ENCODE data around the gene C19orf44.
"Not testable (repeated sequence)": the region's sequence is repeated elsewhere in the genome, so short reads cannot be mapped to it uniquely, and the experiment has no call there.

Gene C19orf44

DNA sequence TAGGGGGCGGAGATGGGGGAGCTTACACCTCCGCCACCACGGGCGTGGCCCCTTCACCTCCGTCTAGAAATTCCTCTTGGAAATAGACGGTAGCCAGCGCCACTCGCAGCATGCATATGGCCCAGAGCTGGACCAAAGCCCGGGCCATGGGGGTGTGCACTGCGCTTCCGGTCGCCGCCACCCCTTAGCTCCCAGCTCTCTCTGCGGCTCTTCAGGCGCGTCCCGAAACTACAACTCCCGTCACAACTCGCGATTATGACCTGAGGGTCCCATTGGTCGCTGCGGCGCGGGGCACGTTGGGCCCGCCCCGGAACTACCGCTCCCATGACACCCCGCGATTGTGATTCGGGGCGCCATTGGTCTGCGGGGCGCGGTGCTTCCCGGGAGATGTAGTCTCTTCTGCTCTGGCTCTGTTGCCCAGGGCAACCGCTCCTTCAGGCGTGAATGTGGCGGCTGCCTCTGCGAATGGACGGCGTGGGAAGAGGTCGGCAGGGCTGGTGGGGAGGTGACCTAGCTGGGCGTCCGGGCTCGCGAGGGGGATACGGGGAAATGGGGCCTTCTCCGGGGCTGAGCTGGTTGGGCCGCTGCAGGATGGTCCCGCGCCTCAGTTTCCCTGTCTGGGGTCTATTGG lies at the start of gene C19orf44, which contains the start of gene CALR3:
C19orf44 (plus strand) TSS at position 413 of the 631 bp plus-strand sequence. CDS start 4,399 bp downstream, outside the sequence.
CALR3 (minus strand) TSS at position 186 of the 631 bp plus-strand sequence; CDS start at position 148, 38 bp downstream.
- DNase-seq (ENCODE audit: low read depth in 2 of 2, low spot score in 1 of 2), result peak; percentile 90 to 94

DNA sequence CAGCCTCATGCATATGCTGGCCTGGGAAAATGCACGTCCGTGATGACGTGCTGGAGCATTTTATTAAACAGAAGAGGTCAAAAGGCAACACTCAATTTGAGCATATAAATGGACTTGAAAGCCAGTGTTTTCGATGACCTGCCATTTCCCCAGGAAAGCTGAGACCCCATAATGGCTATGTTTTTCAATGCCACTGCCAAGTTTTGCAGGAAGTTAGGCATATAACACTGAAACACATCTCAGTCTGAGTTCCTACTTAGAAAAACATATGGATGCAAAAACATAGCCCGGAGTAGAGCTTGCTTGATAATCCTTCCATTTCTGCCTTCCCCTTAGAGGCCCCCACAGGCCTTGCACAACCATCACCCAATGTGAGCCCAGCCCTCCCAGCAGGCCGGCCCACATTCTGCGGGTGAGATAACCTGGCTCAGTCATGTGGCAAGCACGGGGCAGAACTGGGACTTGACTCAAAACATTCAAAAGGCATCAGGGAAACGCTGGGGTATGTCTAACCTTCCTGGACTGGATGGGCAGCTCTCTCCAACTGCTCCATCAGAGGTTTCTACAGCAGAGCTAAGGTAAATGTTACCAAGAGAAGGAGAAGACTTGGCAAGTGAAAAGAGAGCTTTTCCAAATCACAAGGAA lies 49.3 kb upstream of the C19orf44 start:
- peak in 1 of 2 donors; percentile 28 for DNase-seq (ENCODE audit: low read depth in 2 of 2, low spot score in 1 of 2)

DNA sequence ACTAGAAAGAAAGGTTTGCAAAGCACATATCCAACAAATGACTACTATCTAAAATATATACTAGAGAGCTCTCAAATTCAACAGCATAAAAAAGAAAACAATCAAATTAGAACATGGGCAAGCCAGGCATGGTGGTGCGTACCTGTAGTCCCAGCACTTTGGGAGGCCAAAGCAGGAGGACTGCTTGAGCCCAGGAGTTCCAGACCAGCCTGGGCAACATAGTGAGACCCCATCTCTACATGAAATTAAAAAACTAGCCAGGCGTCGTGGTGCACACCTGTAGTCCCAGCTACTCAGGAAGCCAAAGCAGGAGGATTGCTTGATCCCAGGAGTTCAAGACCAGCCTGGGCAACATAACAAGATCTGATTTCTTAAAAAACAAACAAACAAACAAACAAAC lies 47.3 kb upstream of the C19orf44 start:
- DNase-seq (ENCODE audit: low read depth in 2 of 2, low spot score in 1 of 2), result not testable (repeated sequence)

DNA sequence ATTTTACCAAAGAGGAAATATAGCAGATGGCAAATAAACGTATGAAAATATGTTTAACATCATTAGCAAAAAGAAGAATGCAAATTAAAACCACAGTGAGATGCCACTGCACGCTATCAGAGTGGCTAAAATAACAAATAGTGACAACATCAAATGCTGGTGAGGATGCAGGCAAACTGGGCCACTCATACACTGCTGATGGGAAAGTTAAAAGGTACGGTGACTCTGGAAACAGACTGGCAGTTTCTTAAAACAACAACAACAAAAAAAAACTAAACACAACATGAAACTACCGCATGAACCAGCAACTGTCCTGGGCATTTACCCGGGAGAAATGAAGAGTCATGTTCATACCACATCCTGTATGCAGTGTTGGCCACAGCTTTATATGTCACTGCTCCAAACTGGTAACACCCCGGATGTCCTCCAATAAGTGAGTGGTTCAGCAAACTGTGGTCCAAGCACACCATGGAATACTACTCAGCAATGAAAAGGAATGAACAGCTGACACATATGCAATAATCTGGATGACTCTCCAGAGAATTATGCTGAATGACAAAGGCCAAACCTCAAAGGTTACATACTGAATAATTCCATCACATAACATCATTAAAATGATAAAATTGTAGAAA lies 46.7 kb upstream of the C19orf44 start:
- DNase-seq (ENCODE audit: low read depth in 2 of 2, low spot score in 1 of 2), result no peak

DNA sequence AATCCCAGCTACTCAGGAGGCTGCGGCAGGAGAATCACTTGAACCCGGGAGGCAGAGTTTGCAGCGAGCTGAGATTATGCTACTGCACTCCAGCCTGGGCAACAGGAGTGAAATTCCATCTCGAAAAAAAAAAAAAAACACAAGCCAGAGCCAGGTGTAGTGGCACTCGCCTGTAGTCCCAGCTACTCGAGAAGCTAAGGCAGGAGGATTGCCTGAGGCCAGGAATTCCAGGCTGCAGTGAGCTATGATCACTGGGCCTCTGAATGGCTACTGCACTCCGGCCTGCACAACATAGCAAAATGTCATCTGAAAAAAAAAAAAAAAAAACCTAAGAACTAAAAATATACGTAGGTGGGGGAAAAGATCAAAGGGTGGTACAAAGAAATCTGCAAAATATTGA lies 43.9 kb upstream of the C19orf44 start:
- DNase-seq (ENCODE audit: low read depth in 2 of 2, low spot score in 1 of 2), result no peak

DNA sequence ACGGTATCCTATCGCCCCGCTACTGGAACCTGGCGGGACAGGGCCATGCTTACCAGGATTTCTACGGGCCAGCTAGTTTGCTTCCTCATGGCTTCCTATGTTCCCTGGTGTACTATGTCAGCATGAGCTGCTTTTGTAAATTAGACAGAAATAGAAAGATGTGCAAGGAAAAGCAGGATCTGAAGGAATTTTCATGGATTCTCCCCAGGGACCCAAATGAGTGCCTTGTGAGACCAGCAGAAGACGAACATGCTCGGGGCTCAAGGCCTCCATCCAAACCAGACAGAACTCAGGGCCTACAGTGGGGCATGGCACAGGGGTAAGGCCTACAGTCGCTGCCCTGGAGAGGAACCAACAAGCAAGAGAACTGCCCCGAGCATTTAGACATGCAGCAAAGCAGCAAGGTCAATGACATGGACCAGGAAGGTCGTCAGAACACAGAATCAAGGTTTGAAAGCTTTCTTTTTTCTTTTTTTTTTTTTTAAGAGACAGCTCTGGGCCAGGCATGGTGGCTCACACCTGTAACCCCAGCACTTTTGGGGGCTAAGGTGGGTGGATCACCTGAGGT lies 41.8 kb upstream of the C19orf44 start:
- no peak for DNase-seq (ENCODE audit: low read depth in 2 of 2, low spot score in 1 of 2)

DNA sequence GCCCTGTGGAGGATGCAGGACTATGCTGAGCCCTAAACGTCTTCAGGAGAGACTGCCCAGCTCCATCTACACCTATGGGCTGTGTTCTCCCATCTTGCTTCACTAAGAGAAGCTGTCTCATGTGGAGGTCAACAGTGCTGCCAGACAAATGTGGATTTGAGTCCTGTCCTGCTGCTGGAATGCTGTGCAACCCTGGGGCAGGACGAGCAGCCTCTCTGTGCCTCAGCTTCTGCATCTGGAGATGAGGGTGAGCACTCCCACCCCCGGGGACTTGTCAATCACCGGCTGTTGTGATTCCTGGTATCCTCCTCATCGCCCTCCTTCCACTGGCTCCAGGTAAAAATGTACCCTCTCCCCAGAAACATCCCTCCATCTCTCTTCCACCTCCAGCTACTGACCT lies 40.7 kb upstream of the C19orf44 start:
- no peak for DNase-seq (ENCODE audit: low read depth in 2 of 2, low spot score in 1 of 2)

DNA sequence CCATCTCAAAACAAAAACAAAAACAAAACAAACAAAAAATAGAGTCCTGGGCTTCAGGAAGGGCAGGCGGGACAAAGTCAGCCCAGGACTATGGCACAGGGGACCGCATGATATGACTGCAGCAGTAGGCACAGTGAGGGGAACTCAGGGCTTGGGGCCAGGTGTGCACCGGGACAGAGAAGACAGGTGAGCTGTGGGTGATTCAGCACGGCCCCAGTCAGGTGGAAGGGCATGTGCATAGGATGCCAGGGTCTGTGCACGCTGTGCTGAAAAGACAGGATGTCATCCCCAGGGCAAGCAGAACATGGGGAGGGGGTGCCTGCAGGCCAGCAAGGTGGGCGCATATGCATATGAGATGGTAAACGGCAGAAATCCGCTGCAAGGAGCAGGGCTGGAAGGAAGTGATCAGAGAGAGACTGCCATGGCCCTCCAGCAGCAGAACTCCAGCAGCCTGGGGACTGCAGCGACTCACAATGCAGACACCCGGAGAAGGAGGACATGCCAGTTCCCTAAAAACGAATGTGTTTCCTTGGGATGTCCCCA lies 39.5 kb upstream of the C19orf44 start:
- DNase-seq (ENCODE audit: low read depth in 2 of 2, low spot score in 1 of 2), result no peak

DNA sequence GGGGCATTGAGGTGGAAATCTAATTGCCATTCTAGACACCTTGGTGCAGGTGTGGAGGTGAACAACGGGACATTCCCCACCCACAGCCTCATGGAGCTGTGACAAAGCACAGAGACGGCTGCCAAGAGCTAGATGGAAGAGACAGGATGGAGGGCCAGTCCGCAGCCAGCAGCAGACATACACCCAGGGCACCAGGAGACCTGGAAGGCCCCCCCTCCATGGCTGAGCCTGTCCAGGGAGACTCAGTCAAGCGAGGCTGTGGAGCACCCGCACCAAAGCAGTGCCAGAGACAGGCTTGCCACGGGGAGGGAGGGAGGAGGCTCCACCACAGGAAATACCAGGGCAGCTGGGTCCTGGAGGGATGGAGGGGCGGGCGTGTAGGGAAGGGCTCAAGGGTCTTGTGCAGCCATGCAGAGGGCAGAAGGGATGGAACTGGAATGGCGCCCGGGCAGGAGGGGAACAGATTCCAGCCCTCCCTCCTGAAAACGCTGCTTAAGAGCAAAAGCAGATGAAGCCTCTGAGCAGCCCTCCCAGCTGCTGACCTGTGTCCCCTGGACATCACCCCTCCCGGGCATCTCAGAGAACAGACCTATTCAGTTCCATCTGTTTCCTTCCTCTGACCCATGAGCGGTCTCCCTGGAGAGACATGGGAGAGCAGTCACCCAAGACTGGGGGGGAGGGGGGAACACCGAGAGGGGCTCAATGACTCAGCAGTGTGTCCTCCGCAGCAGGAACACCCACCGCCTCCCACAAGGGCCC lies 38.8 kb upstream of the C19orf44 start:
- no peak for DNase-seq (ENCODE audit: low read depth in 2 of 2, low spot score in 1 of 2)

DNA sequence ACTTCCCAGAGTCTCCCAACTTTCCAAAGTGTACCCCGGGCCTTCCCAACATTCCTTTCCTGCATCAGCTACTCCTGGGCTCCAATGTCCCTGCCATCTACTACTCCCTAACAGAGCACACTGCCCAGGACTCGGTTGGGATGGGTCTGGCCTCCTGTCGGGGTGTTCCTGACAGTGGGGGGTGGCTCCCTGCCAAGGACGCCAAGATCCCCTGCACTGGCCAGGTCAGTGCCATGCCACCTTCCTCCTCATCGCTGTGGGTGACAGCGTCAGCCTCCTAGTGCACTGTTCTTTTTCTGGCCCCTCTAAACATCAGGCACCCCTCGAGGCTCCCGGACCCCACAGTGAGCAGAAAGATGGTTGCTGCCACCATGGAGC lies 38.3 kb upstream of the C19orf44 start:
- DNase-seq (ENCODE audit: low read depth in 2 of 2, low spot score in 1 of 2), result no peak

DNA sequence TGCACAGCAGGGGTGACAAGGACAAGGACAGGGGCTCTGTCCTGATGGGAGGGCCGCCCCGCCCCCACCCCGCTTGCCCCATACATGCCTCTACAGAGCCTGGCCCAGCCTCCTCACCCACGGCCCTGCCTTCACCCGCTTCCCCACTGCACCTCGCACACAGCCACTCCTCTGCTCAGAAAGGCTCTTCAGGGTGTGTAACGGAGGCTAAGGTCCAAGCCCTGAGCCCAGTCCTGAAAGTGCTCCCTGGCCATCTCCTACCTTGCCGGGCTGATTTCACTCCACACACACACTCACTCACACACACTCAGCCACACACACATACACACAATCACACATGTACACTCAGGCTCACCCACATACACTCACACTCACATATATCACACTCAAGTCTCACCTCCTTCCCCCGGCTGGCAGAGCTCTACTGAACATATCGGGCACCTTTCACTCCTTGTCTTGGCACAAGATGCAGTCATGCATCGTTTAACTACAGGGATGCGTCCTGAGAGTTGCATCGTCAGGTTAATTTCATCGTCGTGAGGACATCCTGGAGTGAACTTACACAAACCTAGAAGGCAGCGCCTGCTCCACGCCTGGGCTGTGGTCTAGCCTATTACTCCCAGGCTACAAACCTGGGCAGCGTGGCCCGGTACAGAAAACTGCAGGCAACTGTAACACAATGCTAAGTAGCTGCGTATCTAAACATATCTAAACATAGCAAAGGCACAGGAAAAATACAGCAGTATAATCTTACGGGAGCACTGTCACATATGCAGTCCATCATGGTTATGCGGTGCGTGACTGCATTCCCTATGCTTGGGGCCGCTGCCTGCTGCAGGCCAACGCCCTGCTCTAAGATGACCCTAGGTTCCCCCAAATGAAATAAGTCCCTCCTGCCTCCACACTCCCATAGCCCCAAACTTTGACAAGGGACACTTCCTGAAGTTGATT lies 37.5 kb upstream of the C19orf44 start:
- no peak for DNase-seq (ENCODE audit: low read depth in 2 of 2, low spot score in 1 of 2)

DNA sequence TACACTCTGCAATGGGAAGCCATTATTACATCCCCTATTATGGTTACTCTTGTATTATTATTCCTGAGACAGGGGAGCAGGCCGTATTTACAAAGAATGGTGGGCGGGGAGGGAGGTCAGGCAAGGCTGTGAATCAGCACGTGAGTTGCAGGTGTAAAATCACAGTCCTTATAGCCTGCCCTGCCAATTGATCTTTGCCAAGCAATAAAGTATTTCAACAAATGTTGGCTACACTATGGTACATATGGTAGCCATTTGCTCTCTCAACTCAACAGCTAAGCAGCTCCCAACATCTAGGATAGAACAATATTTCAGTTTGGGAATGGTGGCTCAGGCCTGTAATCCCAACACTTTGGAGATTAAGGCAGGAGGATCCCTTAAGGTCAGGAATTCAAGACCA lies 36.5 kb upstream of the C19orf44 start:
- DNase-seq (ENCODE audit: low read depth in 2 of 2, low spot score in 1 of 2), result no peak

DNA sequence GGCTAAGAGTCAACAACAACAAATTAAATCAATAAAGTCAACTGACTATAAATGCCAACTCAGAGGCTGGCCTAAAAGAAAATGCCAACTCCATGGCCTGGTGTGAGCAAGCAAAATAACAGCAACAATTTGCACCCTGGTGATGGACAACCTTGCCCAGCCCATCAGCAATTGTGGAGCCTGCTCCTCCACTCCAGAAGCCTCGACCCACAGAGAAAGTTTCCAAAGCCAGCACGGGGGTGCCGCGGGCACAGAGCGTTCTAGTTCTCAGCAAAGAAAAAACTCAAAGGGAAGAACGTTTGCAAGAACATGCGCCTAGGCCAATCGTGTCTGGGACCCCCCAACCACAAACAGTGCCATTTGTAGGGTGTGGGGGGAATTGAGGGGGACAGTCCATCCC lies 35.7 kb upstream of the C19orf44 start:
- DNase-seq (ENCODE audit: low read depth in 2 of 2, low spot score in 1 of 2), result no peak

DNA sequence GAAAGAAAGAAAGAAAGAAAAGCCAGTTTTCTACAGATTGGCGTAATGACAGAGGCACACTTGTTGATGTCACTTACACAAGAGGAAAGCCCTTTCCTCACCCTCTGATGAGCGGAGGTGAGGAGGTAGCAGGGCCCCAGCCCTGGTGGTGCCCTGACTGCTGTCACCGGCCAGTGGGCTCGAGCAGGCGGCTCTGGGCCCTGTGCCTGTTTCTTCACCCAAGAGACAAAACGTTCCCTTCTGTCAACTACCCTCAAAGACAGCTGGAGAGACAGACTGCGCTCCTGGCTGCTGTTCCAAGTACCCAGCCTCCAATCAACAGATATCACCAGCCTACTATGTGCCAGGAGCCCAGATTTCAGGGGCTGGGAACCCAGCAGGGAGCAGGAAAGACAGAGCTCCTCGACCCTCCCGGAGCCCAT lies 34.6 kb upstream of the C19orf44 start:
- DNase-seq (ENCODE audit: low read depth in 2 of 2, low spot score in 1 of 2), result no peak

DNA sequence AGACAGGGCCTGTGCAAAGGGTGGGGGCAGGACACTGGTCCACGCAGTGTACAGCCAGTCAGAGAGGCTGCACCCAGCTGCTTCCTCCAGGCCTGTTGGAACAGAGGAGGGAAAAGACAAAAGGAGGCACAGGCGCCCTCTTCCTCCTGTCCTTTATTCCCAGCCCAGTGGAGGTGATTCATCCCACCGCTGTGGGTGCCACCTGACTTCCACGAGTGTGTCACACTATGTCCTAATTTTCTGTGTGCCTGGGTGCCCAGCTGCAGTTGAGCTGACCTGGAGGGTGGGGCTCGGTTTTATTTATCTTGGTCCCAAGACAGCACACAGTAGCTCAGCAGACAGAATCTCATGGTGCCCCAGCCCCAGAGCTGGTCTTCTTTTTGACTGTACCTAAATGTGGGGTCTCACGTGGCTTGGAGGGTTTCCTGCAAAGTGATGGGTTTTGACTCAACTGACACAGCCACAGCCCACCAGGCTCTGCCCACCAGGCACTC lies 33.4 kb upstream of the C19orf44 start:
- DNase-seq (ENCODE audit: low read depth in 2 of 2, low spot score in 1 of 2), result no peak

DNA sequence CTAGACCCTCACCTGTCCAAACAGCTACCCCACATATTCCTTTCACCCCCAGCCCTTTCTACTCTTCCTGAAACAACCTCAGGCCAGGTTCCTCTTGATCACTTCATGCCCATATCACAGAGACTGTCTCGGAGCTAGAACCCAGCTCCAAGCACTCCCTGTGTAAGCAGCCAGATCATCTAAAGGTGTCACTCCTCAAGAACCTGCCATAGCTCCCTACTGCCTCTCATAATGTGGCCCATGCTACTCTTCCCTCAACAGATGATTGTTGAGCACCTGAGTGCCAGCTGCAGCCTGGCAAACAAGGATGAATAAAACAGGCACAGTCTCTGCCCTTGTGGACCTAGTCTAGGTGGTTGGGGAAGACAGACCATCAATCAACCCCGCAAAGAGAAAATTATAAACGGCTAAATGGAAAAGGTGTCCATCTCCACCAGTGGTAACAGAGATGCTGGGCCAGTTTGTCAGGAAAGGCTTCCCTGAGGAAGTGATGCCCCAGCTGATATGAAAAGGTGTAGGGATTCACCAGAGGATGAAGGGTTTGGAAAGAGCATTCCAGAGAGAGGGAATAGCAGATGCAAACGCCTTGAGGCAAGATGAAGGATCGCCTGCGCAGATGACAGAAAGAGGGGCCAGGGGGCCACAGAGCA lies 32.7 kb upstream of the C19orf44 start:
- DNase-seq (ENCODE audit: low read depth in 2 of 2, low spot score in 1 of 2), result no peak

DNA sequence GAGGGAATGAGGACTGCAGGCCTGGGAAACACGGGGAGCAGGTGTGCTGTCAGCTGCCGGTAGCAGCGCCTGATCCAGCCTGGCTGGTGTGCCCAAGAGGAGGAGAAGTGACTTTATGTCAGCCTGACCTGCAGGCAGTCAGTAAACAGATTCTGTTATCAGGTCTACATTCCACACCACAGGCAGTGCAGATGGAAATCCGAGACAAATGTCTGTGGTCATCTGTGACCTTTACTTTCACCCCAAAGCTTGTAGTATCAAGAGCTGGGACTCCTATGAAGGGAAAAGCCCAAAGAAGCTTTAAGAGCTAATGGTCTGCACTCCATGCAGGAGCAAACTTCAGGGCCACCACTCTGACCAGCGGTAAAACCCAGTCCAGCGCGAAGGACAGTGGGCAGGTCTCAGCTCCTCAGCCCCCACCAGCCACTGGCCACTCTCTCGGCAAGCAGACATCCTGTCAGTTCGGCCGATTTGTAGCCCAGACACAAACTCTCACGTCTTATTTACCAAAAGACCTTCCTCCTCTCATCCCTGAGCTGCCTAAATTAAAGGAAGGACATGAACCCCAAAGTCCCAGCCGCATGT lies 32.1 kb upstream of the C19orf44 start:
- no peak for DNase-seq (ENCODE audit: low read depth in 2 of 2, low spot score in 1 of 2)

DNA sequence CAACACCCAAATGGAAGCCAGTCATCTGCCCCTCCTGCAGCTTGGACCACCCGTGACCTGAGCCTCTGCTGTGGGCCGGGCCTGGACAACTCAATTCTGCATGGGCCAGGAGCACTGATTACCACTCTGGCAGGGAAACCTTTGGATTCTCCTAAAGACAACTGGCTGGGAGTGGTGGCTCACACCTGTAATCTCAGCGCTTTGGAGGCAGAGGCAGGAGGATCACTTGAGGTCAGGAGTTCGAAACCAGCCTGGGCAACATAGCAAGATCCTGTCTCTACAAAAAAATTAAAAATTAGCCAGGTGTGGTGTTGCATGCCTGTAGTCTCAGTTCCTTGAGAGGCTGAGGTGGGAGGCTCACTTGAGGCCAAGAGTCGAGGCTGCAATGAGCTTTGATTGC lies 31.0 kb upstream of the C19orf44 start:
- no peak for DNase-seq (ENCODE audit: low read depth in 2 of 2, low spot score in 1 of 2)
